HCT116 (cell line): ENCODE measurements around the gene KASH5. TPM values are rescaled to one million over a fixed set of nuclear protein-coding genes. Genes with fewer than 3 reads are reported as not detected.

Source experiments
- ATAC-seq: fragments of 200-7000 bp; cut with Tn5 transposase; 2 replicates; pipeline ENCODE4 v1.9.1; 2020; ENCODE audit warnings: mild to moderate bottlenecking, moderate library complexity
- BruUV-seq: library from RNA; stranded (reverse); fragments of 400-500 nt; replicated peaks from 2 replicates; lab custom pipeline; 2021; lab: Mats Ljungman, UMichigan
- CTCF ChIA-PET: fragments of 300-600 bp; sonication (Branson Sonifier 250); formaldehyde crosslinking; loops from one replicate; lab custom pipeline; 2021; ENCODE audit warnings: antibody characterized with exemption; lab: Charles Lee
- POLR2A ChIA-PET: fragments of 300-600, 350-600 bp; sonication (Branson Sonifier 250); formaldehyde crosslinking; loops from one replicate; lab custom pipeline; 2021; ENCODE audit warnings: antibody characterized with exemption; lab: Charles Lee
- RAD21 ChIA-PET, 2 experiments: fragments of 300-600 bp; sonication (Branson Sonifier 250); formaldehyde crosslinking; loops; one replicate each; lab custom pipeline; 2023; ENCODE audit warnings: low total read pairs in 2 of 2; ENCODE audit not compliant: uncharacterized antibody in 2 of 2, unreplicated experiment in 2 of 2, low non-redundant PET in 1 of 2; lab: Charles Lee
- DNase-seq: peaks from one replicate; pipeline ENCODE4 v3.0.0-alpha.2; 2010; ENCODE audit warnings: low read depth, low spot score
- H2AFZ ChIP-seq: fragments of 200-600 bp; shearing (Covaris generic), sonication (generic); 2 replicates; pipeline ENCODE4 v1.6.1; 2017; ENCODE audit warnings: low read depth, mixed run types, mixed read lengths, antibody characterized with exemption, low read length; ENCODE audit not compliant: poor library complexity, severe bottlenecking
- H3K27ac ChIP-seq: 2 replicates; pipeline ENCODE4 v1.5.1; 2012; ENCODE audit warnings: low read depth, low read length
- H3K27me3 ChIP-seq: fragments of 200-600 bp; sonication (generic); 2 replicates; pipeline ENCODE4 v1.6.1; 2016; ENCODE audit warnings: mixed run types, low read length, mixed read lengths; ENCODE audit not compliant: insufficient read depth
- H3K36me3 ChIP-seq, 2 experiments: fragments of 200-500 bp in 1 of 2; fragments of 200-600 bp in 1 of 2; sonication (Bioruptor generic) in 1 of 2; sonication (generic) in 1 of 2; 2 replicates each; pipeline versions ENCODE4 v1.5.1 to v1.6.1; 2014 to 2016; ENCODE audit warnings: low read length in 2 of 2, inconsistent platforms in 1 of 2, mixed read lengths in 1 of 2, mixed run types in 1 of 2; ENCODE audit not compliant: insufficient read depth in 2 of 2, control insufficient read depth in 1 of 2
- H3K4me1 ChIP-seq, 2 experiments: fragments of 200-600 bp in 1 of 2; sonication (generic) in 1 of 2; 2 replicates each; pipeline versions ENCODE4 v1.5.1 to v1.6.1; 2012 to 2017; ENCODE audit warnings: low read length in 2 of 2, inconsistent platforms in 1 of 2, mild to moderate bottlenecking in 1 of 2, mixed read lengths in 1 of 2, mixed run types in 1 of 2, moderate library complexity in 1 of 2; ENCODE audit not compliant: insufficient read depth in 2 of 2, control insufficient read depth in 1 of 2
- H3K4me2 ChIP-seq: fragments of 200-600 bp; sonication (generic); 2 replicates; pipeline ENCODE4 v1.6.1; 2017; ENCODE audit warnings: mixed run types, low read length, mixed read lengths
- H3K4me3 ChIP-seq, 2 experiments: fragments of 200-600 bp in 1 of 2; sonication (generic) in 1 of 2; replicated peaks in 1 of 2; 2 replicates each; pipeline ENCODE4 v1.5.1; 2011 to 2016; ENCODE audit warnings: low read length in 2 of 2, control low read depth in 1 of 2, low read depth in 1 of 2, mild to moderate bottlenecking in 1 of 2, mixed read lengths in 1 of 2, mixed run types in 1 of 2
- H3K79me2 ChIP-seq: fragments of 200-600 bp; sonication (generic); 2 replicates; pipeline ENCODE4 v1.6.1; 2017; ENCODE audit warnings: mild to moderate bottlenecking, mixed run types, low read length, moderate library complexity, mixed read lengths; ENCODE audit not compliant: insufficient read depth
- H3K9ac ChIP-seq: fragments of 200-600 bp; sonication (generic); 2 replicates; pipeline ENCODE4 v1.6.1; 2016; ENCODE audit warnings: low read length, mixed read lengths
- H3K9me2 ChIP-seq: fragments of 200-600 bp; sonication (generic), shearing (Covaris generic); 2 replicates; pipeline ENCODE4 v1.6.1; 2017; ENCODE audit warnings: mixed run types, mild to moderate bottlenecking, moderate library complexity; ENCODE audit not compliant: insufficient read depth
- H3K9me3 ChIP-seq, 2 experiments: fragments of 200-500 bp in 1 of 2; fragments of 200-600 bp in 1 of 2; sonication (Bioruptor generic) in 1 of 2; sonication (generic) in 1 of 2; 2 replicates each; pipeline ENCODE4 v1.6.1; 2014 to 2017; ENCODE audit warnings: low read length in 2 of 2, mixed read lengths in 2 of 2, inconsistent platforms in 1 of 2, low read depth in 1 of 2, mild to moderate bottlenecking in 1 of 2, mixed run types in 1 of 2, moderate library complexity in 1 of 2; ENCODE audit not compliant: control insufficient read depth in 1 of 2, insufficient read depth in 1 of 2
- H4K20me1 ChIP-seq: fragments of 200-600 bp; sonication (generic), shearing (Covaris generic); 2 replicates; pipeline ENCODE4 v1.6.1; 2017; ENCODE audit warnings: mixed run types, mild to moderate bottlenecking, moderate library complexity; ENCODE audit not compliant: insufficient read depth
- CEBPB ChIP-seq: IDR thresholded peaks from 2 replicates; pipeline ENCODE4 v1.6.1; 2012; ENCODE audit warnings: low read depth
- EGR1 ChIP-seq: IDR thresholded peaks from 2 replicates; pipeline ENCODE4 v1.6.1; 2012; ENCODE audit warnings: low read depth
- ELF1 ChIP-seq: IDR thresholded peaks from 2 replicates; pipeline ENCODE4 v1.6.1; 2012; ENCODE audit warnings: low read depth, borderline replicate concordance
- EZH2 ChIP-seq: fragments of 200-600 bp; sonication (generic); IDR thresholded peaks from 2 replicates; pipeline ENCODE4 v1.6.1; 2017; ENCODE audit warnings: antibody characterized with exemption, mixed run types
- EZH2phosphoT487 ChIP-seq: fragments of 200-600 bp; IDR thresholded peaks from 2 replicates; pipeline ENCODE4 v1.6.1; 2018; ENCODE audit warnings: antibody characterized with exemption, borderline replicate concordance
- JUND ChIP-seq: IDR thresholded peaks from 2 replicates; pipeline ENCODE4 v1.6.1; 2012
- POLR2AphosphoS5 ChIP-seq: IDR thresholded peaks from 2 replicates; pipeline ENCODE4 v1.6.1; 2011; ENCODE audit warnings: mild to moderate bottlenecking, low read depth, low read length, moderate library complexity
- SIN3A ChIP-seq: IDR thresholded peaks from 2 replicates; pipeline ENCODE4 v1.6.1; 2012; ENCODE audit warnings: low read depth
- SP1 ChIP-seq: IDR thresholded peaks from 2 replicates; pipeline ENCODE4 v1.6.1; 2012; ENCODE audit warnings: low read depth
- TCF7L2 ChIP-seq: IDR thresholded peaks from 2 replicates; pipeline ENCODE4 v1.7.0; 2011; ENCODE audit warnings: borderline replicate concordance, inconsistent platforms; ENCODE audit not compliant: insufficient read depth, insufficient read length; ENCODE audit errors: extremely low read depth
- YY1 ChIP-seq: IDR thresholded peaks from 2 replicates; pipeline ENCODE4 v1.6.1; 2011; ENCODE audit warnings: low read length, low read depth, moderate library complexity, mild to moderate bottlenecking; ENCODE audit not compliant: insufficient replicate concordance; ENCODE audit errors: extremely low read depth
- intact Hi-C: fragments of 100-400 bp; cut with micrococcal nuclease; formaldehyde crosslinking; loops from 2 replicates; pipeline ENCODE4 v1.10.0; 2022
- total RNA-seq: library from RNA; stranded (reverse); gene quantifications from one replicate; pipeline ENCODE4 v1.2.1, GENCODE V29; 2021; ENCODE audit not compliant: unreplicated experiment
- TF ChIP-seq, protein P1 (sequence below): IDR thresholded peaks from 2 replicates; pipeline ENCODE4 v1.6.1; 2012
- TF ChIP-seq, protein P2 (sequence below): IDR thresholded peaks from 2 replicates; pipeline ENCODE4 v1.6.1; 2011; ENCODE audit warnings: mild to moderate bottlenecking, low read length, moderate library complexity; ENCODE audit not compliant: insufficient replicate concordance; ENCODE audit errors: extremely low read depth

KASH5 gene
- total RNA-seq, 1 experiment from 2014 or later: not detected

DNA sequence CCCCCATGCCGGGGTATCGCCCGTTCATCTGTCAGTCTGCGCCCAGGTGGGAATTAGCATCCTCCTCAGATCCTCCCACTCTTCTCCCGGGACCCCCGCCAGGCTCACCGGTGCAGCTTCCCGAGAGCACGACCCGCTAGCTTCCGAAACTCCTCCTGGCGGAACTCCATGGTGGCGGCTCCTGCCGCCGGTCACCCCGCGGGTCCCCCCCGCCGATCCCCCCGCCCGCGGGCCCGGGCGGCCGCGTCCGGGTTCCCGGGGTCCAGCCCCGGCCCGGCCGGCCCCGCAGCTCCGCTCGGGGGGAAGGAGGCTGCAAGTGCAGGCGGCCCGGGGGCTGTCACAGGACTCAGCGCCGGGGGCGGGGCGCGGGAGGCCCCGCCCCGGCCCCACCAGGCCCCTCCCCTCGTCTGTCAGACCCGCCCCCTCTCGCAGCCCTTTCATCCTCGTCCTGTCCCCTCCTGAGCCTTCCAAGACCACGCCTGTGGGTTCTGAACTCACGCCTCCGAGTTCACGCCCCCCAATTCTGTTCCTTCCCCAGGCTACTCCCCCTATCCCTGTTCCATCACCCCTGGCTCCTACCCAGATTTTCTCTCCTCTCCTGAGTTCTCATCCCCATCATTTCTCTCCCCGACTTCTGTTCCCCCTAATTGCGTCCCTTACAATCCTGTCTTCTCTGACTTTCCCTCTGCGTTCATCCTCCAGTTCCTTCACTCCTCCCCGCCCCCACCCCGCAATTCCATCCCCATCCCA is 53.3 kb downstream of the KASH5 start, which contains the start of gene SLC17A7:
SLC17A7 (minus strand) TSS at position 318 of the 750 bp plus-strand sequence; CDS start at position 170, 148 bp downstream.
- RAD21 ChIA-PET: no interaction called here
- peaks cover 7 to 31% of the 10 kb centered on the region in 2 experiments; a peak in 3 of 4 replicates for H3K4me1 ChIP-seq
- no peaks in the 10 kb centered on the region for H3K79me2 ChIP-seq
- no peaks in the 10 kb centered on the region for H3K9me3 ChIP-seq
- H3K27ac ChIP-seq: peak within 1 kb of the TSS; percentile 92; the same call in 1 of the 2 replicates
- H3K9me2 ChIP-seq: no peaks in the 10 kb centered on the region
- peak within 1 kb of the TSS; percentile 98 for H3K4me2 ChIP-seq
- peak within 1 kb of the TSS; percentile 86 for H3K9ac ChIP-seq
- peak within 1 kb of the TSS; percentile 63 to 80; a peak in 3 of 4 replicates for H3K4me3 ChIP-seq
- no peak for DNase-seq
- BruUV-seq: no TSS peak
- H3K36me3 ChIP-seq: no peaks in the 10 kb centered on the region
- POLR2A ChIA-PET: interaction anchor here (1.2 kb wide), 1 partner anchor 38 kb away, joined by 3 read pairs; no protein-coding TSS in a partner anchor
- H3K27me3 ChIP-seq: peaks cover 21% of the 10 kb centered on the region
- intact Hi-C loops: no loop called here
- H4K20me1 ChIP-seq: no peaks in the 10 kb centered on the region
- ATAC-seq: no peak
- no peak for TF ChIP-seq JUND
- no peak for TF ChIP-seq SIN3A
- TF ChIP-seq SP1: no peak
- TF ChIP-seq EZH2phosphoT487: no peak
- no peak for TF ChIP-seq EZH2
- TF ChIP-seq, all 23 proteins: peak for 0
- peak within 1 kb of the TSS; percentile 68 for H2AFZ ChIP-seq
- CTCF ChIA-PET: interaction anchor here (0.6 to 1.1 kb wide), 2 partner anchors 50 to 80 kb away, joined by 3 read pairs; partner anchors contain the start of gene TEAD2

DNA sequence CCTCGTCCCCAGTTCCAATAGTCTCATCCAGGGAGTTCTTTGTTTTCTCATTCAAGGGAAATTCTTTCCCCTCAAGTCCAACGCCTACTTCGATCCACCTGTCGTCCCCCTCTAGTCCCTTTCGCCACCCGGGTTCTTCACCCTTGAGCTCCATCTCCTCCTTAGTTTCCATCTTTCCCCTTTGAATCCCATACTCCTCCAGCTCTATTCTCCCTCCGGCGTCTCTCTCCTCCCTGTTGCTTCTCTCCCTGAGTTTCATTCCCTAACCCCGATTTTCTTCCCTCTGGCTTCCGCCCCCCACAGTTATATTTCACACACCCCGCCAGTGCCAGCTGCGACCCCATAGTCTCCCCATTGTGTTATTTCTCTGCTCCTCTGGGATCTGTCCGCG is 53.9 kb downstream of the KASH5 start:
- DNase-seq (no peak), ATAC-seq (no peak)
- Histone ChIP-seq H3K4me2 (peak overlapping the region; percentile 98), H3K9me2 (no peaks in the 10 kb centered on the region), H3K9me3 (no peaks in the 10 kb centered on the region), H4K20me1 (no peaks in the 10 kb centered on the region), H3K36me3 (peaks cover 4 to 5% of the 10 kb centered on the region in 2 experiments; a peak in 2 of 4 replicates), H3K27ac (peak overlapping the region; percentile 92; the same call in 1 of the 2 replicates), H3K4me1 (peaks cover 7 to 31% of the 10 kb centered on the region in 2 experiments; a peak in 3 of 4 replicates), H3K79me2 (no peaks in the 10 kb centered on the region), H3K9ac (peak overlapping the region; percentile 86; the same call in 1 of the 2 replicates), H3K4me3 (peak overlapping the region in 1 of 2 experiments; percentile 80; a peak in 2 of 4 replicates), H3K27me3 (peaks cover 21% of the 10 kb centered on the region), H2AFZ (peak overlapping the region; percentile 68)
- RAD21 ChIA-PET: interaction anchor here in 1 of 2 experiments (1.1 kb wide), 1 partner anchor 16 kb away, joined by 3 read pairs; no protein-coding TSS in a partner anchor
- intact Hi-C loops: loop anchor here (2.0 kb wide), 1 partner anchor 217 kb away; no protein-coding TSS in a partner anchor
- BruUV-seq: no TSS peak
- POLR2A ChIA-PET: interaction anchor here (1.2 kb wide), 1 partner anchor 38 kb away, joined by 3 read pairs; no protein-coding TSS in a partner anchor
- CTCF ChIA-PET: interaction anchor here (0.6 to 1.5 kb wide), 4 partner anchors 10 to 80 kb away, joined by 3 to 9 read pairs (median 3); partner anchors contain the start of genes PIH1D1 and TEAD2
- no peak for TF ChIP-seq YY1
- TF ChIP-seq POLR2AphosphoS5: no peak
- no peak for TF ChIP-seq CEBPB
- TF ChIP-seq EGR1: no peak
- TF ChIP-seq ELF1: no peak
- no peak for TF ChIP-seq TCF7L2
- TF ChIP-seq, protein P1, sequence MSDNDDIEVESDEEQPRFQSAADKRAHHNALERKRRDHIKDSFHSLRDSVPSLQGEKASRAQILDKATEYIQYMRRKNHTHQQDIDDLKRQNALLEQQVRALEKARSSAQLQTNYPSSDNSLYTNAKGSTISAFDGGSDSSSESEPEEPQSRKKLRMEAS: no peak
- TF ChIP-seq, protein P2, sequence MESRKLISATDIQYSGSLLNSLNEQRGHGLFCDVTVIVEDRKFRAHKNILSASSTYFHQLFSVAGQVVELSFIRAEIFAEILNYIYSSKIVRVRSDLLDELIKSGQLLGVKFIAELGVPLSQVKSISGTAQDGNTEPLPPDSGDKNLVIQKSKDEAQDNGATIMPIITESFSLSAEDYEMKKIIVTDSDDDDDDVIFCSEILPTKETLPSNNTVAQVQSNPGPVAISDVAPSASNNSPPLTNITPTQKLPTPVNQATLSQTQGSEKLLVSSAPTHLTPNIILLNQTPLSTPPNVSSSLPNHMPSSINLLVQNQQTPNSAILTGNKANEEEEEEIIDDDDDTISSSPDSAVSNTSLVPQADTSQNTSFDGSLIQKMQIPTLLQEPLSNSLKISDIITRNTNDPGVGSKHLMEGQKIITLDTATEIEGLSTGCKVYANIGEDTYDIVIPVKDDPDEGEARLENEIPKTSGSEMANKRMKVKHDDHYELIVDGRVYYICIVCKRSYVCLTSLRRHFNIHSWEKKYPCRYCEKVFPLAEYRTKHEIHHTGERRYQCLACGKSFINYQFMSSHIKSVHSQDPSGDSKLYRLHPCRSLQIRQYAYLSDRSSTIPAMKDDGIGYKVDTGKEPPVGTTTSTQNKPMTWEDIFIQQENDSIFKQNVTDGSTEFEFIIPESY: no peak
- no peak for TF ChIP-seq EZH2
